Ammon's horn (tissue), 1 donor: ENCODE data around the gene PARN.
"Not testable (repeated sequence)": the region's sequence is repeated elsewhere in the genome, so short reads cannot be mapped to it uniquely, and the experiment has no call there.

Experiments
- DNase-seq: peaks from one replicate; pipeline ENCODE4 v3.0.0-alpha.2; 2016; ENCODE audit warnings: low spot score

Gene PARN

GRCh38 chr16:14400978-14401710 is 228.9 kb downstream of the PARN start:
- DNase-seq = not testable (repeated sequence)

DNA sequence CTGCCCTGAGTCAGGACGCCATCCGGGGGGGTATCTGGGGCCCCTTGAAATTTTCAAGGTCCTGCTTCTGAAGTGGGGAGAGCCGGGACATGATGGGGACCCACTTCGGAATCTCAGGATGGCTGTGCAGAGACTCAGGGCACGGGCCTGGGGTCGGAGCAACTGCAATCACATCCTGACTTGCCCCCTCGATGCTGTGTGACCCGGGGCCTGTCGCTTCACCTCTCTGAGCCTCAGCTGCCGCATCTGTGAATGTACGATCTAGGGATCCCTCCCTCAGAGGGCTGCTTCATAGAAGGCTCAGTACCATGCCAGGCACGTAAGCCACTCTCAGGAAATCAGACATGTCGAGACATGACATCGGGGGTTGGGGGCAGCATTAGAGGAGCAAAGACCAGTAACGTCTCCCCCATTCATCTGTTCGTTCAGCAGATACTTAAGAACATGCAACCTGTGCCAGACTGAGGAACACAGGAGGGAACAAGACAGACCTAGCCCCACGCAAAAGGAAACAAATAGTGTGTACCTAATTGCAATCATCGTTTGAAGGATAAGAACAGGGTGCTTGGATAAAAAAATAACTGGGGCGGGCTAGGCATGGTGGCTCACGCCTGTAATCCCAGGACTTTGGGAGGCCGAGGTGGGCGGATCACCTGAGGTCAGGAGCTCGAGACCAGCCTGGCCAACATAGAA is 229.6 kb downstream of the PARN start:
- DNase-seq = no peak

DNA sequence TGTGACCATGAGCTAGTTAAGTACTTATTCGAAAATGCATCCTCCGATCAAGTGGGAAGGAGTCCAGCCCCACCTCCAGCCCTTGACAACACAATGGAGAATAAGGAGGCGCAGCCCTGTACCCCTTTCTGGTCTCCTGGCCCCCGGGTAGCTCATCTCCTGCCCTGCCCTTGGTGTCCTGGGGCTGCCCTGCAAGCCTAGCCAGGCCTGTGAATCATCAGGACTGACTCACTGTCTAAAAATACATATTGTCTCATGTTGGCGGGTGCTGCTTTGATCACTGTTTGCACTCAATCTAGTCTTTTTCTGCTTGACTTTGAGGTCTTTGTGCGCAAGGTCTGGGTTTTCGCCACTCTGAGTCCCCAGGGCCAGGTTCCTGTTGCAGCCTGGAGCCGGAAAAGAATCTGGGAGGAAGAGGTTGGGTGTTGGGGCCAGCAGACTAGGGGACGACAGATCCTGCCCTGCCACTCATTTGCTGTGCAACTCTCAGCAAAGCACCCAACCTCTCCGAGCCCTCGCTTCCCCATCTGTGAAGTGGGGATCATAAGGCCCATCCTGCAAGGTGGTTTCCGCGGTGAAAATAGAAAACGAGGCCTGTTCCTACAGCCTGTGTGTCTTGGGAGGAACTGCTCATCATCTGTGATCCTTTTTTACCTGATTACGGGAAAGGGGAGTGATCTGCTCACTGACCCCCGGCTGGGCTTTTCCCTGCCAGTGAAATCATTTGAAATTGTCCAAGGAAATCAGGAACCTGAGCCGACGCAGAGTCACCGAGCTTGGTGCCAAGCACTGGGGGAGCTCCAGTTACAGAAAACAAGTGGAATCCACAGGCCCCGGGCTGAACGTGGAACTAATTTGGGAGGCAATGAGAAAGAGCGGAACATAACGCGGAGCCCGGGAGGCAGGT is 230.4 kb downstream of the PARN start:
- no peak for DNase-seq

GRCh38 chr16:14398014-14398717 is 231.9 kb downstream of the PARN start:
- DNase-seq = no peak

DNA sequence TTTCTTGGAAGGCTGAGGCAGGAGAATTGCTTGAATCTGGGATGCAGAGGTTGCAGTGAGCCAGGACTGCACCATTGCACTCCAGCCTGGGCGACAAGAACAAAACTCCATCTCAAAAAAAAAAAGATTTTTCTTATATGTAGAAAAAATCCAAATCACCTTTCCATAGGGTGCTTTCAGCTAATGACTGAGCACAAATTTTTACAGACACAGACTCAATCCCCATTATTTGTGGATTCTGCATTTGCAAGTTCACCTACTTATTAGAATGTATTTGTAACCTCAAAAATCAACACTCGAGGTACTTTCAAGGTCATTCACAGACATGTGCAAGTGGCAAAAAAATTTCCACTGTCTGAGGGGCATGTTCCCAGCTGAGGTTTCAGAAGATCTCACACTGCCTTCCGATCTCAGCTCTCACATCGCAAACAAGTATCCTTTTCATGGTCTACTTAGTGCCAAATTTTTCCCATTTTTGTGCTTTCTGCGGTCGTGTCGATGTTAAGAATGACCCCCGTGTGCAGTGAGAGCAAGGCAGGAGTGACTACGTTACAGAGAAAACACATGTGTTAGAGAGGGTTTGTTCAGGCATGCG is 234.3 kb downstream of the PARN start:
- DNase-seq = not testable (repeated sequence)

DNA sequence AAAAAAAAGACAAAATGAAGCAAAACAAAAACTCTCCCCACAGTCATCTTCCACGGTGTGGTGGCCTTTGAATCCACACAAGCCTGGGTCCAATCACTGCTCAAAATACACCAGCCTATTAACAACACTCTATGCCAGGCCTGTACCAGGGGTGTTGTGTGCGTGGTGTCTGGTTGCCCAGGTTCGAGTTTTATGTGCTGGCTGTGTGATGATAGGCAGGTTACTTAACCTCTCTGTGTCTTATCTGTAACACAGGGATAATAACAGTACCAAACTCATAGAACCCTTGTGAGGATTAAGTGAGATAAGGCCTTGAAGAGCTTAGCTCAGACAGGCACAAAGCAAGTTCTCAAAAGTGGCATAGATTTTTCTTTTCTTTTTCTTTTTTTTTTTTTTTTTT is 235.2 kb downstream of the PARN start:
- DNase-seq = no peak

GRCh38 chr16:14392960-14393359 is 237.1 kb downstream of the PARN start:
- DNase-seq = no peak

DNA sequence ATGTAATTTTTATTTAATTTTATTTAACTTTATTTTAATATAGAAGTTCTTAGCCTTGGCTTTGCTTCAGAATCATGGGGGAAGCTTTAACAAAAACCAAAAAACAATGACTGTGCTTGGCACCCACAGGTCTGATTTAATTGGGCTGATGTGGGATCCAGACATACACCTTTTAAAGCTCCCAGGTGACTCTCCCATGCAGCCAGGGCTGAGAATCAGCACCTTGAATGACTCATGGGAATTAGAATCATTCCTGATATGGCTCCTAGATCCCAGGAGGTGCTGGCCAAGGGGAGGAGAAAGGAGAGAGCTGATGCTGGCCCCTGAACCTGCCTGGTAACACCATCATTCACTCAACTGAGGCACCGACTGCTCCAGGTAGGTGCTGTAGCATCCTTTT is 240.7 kb downstream of the PARN start:
- no peak for DNase-seq

GRCh38 chr16:14388243-14388642 is 241.8 kb downstream of the PARN start:
- no peak for DNase-seq

GRCh38 chr16:14386115-14386514 is 243.9 kb downstream of the PARN start:
- no peak for DNase-seq
